Fibroblast of villous mesenchyme (primary cell): ENCODE results near the gene VEPH1. TPM values are rescaled to one million over a fixed set of nuclear protein-coding genes. Genes with fewer than 3 reads are reported as not detected.

Experiments used
- DNase-seq: peaks from one replicate; pipeline ENCODE4 v3.0.0-alpha.2; 2010; ENCODE audit warnings: low read depth
- H3K4me3 ChIP-seq: 2 replicates; pipeline ENCODE4 v1.5.1; 2011; ENCODE audit warnings: low read depth, mild to moderate bottlenecking, low read length
- CTCF ChIP-seq: IDR thresholded peaks from 2 replicates; pipeline ENCODE4 v1.5.1; 2012; ENCODE audit warnings: low read depth, mild to moderate bottlenecking, low read length; ENCODE audit not compliant: insufficient read depth
- total RNA-seq: library from RNA; depleted of rRNA; stranded (reverse); fragments of >200 nt; gene quantifications from 2 replicates; pipeline ENCODE4 v1.2.3, GENCODE V29; 2012

VEPH1 gene
- total RNA-seq, 1 donor: 8.6 TPM

- no peak overlapping the region for H3K4me3 ChIP-seq
- no peak for TF ChIP-seq CTCF
- no peak for DNase-seq
Observed at GRCh38 chr3:157363393-157363792, 139.8 kb downstream of the VEPH1 start.

- H3K4me3 ChIP-seq: no peak overlapping the region
- DNase-seq: no peak
- TF ChIP-seq CTCF: no peak
Observed at GRCh38 chr3:157362348-157362747, 140.9 kb downstream of the VEPH1 start.

- no peak for TF ChIP-seq CTCF
- DNase-seq: peak; percentile 72
- H3K4me3 ChIP-seq: no peak overlapping the region
Observed at GRCh38 chr3:157360044-157360443, 143.2 kb downstream of the VEPH1 start.

GRCh38 chr3:157356541-157356940, 146.7 kb downstream of the VEPH1 start:
- no peak overlapping the region for H3K4me3 ChIP-seq
- TF ChIP-seq CTCF: no peak
- DNase-seq: no peak

GRCh38 chr3:157355276-157355675, 147.9 kb downstream of the VEPH1 start:
- DNase-seq: no peak
- H3K4me3 ChIP-seq: no peak overlapping the region
- no peak for TF ChIP-seq CTCF

- DNase-seq: peak; percentile 46
- H3K4me3 ChIP-seq: no peak overlapping the region
- peak; percentile 80 for TF ChIP-seq CTCF
Observed at GRCh38 chr3:157354722-157355121, 148.5 kb downstream of the VEPH1 start.

- no peak for DNase-seq
- no peak for TF ChIP-seq CTCF
- no peak overlapping the region for H3K4me3 ChIP-seq
Observed at GRCh38 chr3:157354254-157354653, 149.0 kb downstream of the VEPH1 start.
